Measurements from ENCODE around the gene MLLT3.

MLLT3 gene

GRCh38 chr9:20472342-20473045, 149.8 kb downstream of the MLLT3 start:
- no peak for DNase-seq

- DNase-seq = no peak
These were observed 155.8 kb downstream of the MLLT3 start for GRCh38 chr9:20466328-20467008.

GRCh38 chr9:20464242-20464641, 158.1 kb downstream of the MLLT3 start:
- no peak for DNase-seq

- DNase-seq = no peak
These were observed 158.5 kb downstream of the MLLT3 start for GRCh38 chr9:20463823-20464222.

- DNase-seq = no peak
These were observed 159.9 kb downstream of the MLLT3 start for GRCh38 chr9:20462410-20462809.

- DNase-seq = peak; percentile 4 to 31
These were observed 175.0 kb downstream of the MLLT3 start for GRCh38 chr9:20447291-20447690.

GRCh38 chr9:20446248-20446647, 176.1 kb downstream of the MLLT3 start:
- no peak for DNase-seq

GRCh38 chr9:20442461-20443319, 179.6 kb downstream of the MLLT3 start:
- no peak for DNase-seq

- DNase-seq = no peak
These were observed 180.4 kb downstream of the MLLT3 start for GRCh38 chr9:20441711-20442423.

- DNase-seq = no peak
These were observed 181.1 kb downstream of the MLLT3 start for GRCh38 chr9:20441166-20441565.

- DNase-seq = no peak
These were observed 184.8 kb downstream of the MLLT3 start for GRCh38 chr9:20437476-20437875.

GRCh38 chr9:20436476-20437195, 185.7 kb downstream of the MLLT3 start:
- DNase-seq = no peak

GRCh38 chr9:20428976-20429375, 193.3 kb downstream of the MLLT3 start:
- DNase-seq = no peak

- no peak for DNase-seq
These were observed 194.9 kb downstream of the MLLT3 start for GRCh38 chr9:20427359-20427758.

GRCh38 chr9:20426019-20426418, 196.3 kb downstream of the MLLT3 start:
- no peak for DNase-seq

- no peak for DNase-seq
These were observed 202.8 kb downstream of the MLLT3 start for GRCh38 chr9:20419533-20419932.

- DNase-seq = no peak
These were observed 203.8 kb downstream of the MLLT3 start for GRCh38 chr9:20418485-20418884.

GRCh38 chr9:20417373-20418080, 204.8 kb downstream of the MLLT3 start:
- DNase-seq = no peak

GRCh38 chr9:20414150-20414549, 208.1 kb downstream of the MLLT3 start:
- no peak for DNase-seq

GRCh38 chr9:20409321-20410092, 212.8 kb downstream of the MLLT3 start:
- no peak for DNase-seq

GRCh38 chr9:20408513-20408912, 213.8 kb downstream of the MLLT3 start:
- no peak for DNase-seq
